Mucosa of rectum (tissue), 2 donors: ENCODE measurements around the gene ATP2C1.
A peak's percentile ranks its signal among the peaks of the same experiment; 100 is the strongest.

Source experiments
- H3K27ac ChIP-seq, 2 donors: one replicate each; pipeline ENCODE4 v1.7.0; 2013; ENCODE audit warnings: inconsistent platforms in 2 of 2, low read depth in 2 of 2, low read length in 2 of 2
- H3K27me3 ChIP-seq, 2 donors: one replicate each; pipeline ENCODE4 v1.7.0; 2013; ENCODE audit warnings: low read length in 2 of 2; ENCODE audit not compliant: control insufficient read depth in 2 of 2, insufficient read depth in 2 of 2
- H3K36me3 ChIP-seq, 2 donors: one replicate each; pipeline ENCODE4 v1.7.0; 2013; ENCODE audit warnings: low read length in 2 of 2; ENCODE audit not compliant: control insufficient read depth in 2 of 2, insufficient read depth in 2 of 2
- H3K4me1 ChIP-seq, 2 donors: one replicate each; pipeline ENCODE4 v1.7.0; 2013; ENCODE audit warnings: low read length in 2 of 2, mild to moderate bottlenecking in 1 of 2; ENCODE audit not compliant: control insufficient read depth in 2 of 2, insufficient read depth in 2 of 2
- H3K4me3 ChIP-seq, 2 donors: one replicate each; pipeline ENCODE4 v1.7.0; 2013; ENCODE audit warnings: low read length in 2 of 2
- H3K9ac ChIP-seq, 2 donors: one replicate each; pipeline ENCODE4 v1.7.0; 2013; ENCODE audit warnings: low read length in 2 of 2, low read depth in 1 of 2, mild to moderate bottlenecking in 1 of 2
- H3K9me3 ChIP-seq, 2 donors: one replicate each; pipeline ENCODE4 v1.7.0; 2013; ENCODE audit warnings: low read length in 2 of 2; ENCODE audit not compliant: control insufficient read depth in 2 of 2
- donor health status: healthy.
- donor health status: Normal muscosa, but diverticular disease.

The ATP2C1 gene

DNA sequence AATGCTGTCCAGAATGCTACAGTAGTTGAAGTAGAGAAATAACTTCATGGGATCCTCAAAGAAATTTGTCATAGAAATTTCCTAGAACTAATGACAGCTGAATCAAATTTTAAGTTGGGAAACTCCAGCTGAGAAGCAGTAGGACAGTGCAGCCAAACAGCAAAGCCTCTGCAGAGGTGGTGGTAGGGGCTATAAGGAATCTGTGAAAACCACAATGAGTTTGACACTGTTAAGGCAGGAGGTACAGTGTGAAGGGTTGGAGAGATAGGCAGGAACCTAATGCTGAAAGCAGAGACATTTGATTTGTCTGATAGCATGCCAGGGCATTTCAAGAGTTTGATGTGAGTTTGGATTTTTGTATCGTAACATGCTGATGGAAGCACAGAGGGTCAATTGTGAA, 110.7 kb downstream of the ATP2C1 start:
- no peak overlapping the region for H3K4me3 ChIP-seq
- no peaks in the 10 kb centered on the region for H3K4me1 ChIP-seq
- H3K27me3 ChIP-seq = no peaks in the 10 kb centered on the region
- H3K9me3 ChIP-seq = no peaks in the 10 kb centered on the region
- H3K36me3 ChIP-seq = peaks cover 10 to 24% of the 10 kb centered on the region in 2 donors
- H3K9ac ChIP-seq = no peak overlapping the region
- H3K27ac ChIP-seq = no peak overlapping the region

DNA sequence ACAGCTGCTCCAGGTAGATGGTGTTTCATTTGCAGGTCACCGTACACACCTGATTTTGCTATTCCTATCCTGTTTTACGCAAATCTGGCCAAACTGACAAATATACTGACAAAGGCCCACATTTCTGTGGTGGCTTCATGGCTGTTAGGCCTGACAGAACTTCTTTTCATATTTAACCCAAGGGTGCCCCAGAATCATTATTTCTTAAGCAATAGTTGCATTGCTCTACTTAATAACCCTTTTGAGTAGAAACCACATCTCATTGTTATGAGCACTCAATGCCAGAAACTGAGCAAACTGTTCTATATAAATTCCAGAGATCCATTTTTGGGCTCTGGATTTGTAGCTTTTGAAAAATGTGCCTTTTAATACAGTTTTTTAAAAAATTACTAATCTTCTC, 113.4 kb downstream of the ATP2C1 start:
- H3K9me3 ChIP-seq = no peaks in the 10 kb centered on the region
- H3K27ac ChIP-seq = no peak overlapping the region
- H3K4me3 ChIP-seq = no peak overlapping the region
- peaks cover 13 to 24% of the 10 kb centered on the region in 2 donors for H3K36me3 ChIP-seq
- H3K27me3 ChIP-seq = no peaks in the 10 kb centered on the region
- no peak overlapping the region for H3K9ac ChIP-seq
- no peaks in the 10 kb centered on the region for H3K4me1 ChIP-seq

DNA sequence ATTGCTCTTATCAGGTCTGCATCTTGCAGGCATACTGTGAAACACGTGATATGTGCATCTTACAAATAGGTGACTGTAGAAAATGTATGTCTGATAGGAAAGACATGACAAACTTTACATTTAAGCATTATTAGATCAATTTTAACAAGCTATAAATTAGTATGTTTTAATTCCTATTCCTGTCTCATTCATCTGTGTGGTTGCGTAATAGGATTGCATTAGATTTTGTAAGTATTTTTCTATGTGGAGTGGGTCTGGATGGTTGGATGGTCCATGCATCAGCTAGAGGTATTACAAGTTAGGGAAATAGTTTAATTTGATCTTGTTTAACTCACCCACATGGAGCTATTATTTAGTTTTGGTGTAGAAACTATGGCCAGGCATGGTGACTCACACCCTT, 113.9 kb downstream of the ATP2C1 start:
- peaks cover 15 to 27% of the 10 kb centered on the region in 2 donors for H3K36me3 ChIP-seq
- H3K4me3 ChIP-seq = no peak overlapping the region
- no peak overlapping the region for H3K9ac ChIP-seq
- no peaks in the 10 kb centered on the region for H3K9me3 ChIP-seq
- H3K27me3 ChIP-seq = no peaks in the 10 kb centered on the region
- no peaks in the 10 kb centered on the region for H3K4me1 ChIP-seq
- no peak overlapping the region for H3K27ac ChIP-seq

DNA sequence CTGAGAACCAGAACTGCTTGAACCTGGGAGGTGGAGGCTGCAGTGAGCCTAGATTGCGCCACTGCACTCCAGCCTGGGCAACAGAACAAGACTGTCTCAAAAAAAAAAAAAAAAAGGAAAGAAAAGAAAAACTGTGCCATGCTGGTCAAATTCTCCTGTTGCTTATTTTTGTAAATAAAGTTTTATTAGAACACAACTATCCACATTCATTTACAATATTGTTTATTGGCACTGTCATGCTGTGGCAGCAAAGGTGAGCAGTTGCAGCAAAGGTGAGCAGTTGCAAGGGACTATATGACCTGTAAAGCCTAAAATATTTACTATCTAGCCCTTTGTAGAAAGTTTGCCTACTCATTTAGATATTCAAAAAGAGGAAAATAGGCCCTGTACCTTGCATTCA, 114.4 kb downstream of the ATP2C1 start:
- H3K27ac ChIP-seq = no peak overlapping the region
- H3K9me3 ChIP-seq = no peaks in the 10 kb centered on the region
- H3K4me1 ChIP-seq = no peaks in the 10 kb centered on the region
- peaks cover 21 to 29% of the 10 kb centered on the region in 2 donors for H3K36me3 ChIP-seq
- no peaks in the 10 kb centered on the region for H3K27me3 ChIP-seq
- H3K9ac ChIP-seq = no peak overlapping the region
- no peak overlapping the region for H3K4me3 ChIP-seq

DNA sequence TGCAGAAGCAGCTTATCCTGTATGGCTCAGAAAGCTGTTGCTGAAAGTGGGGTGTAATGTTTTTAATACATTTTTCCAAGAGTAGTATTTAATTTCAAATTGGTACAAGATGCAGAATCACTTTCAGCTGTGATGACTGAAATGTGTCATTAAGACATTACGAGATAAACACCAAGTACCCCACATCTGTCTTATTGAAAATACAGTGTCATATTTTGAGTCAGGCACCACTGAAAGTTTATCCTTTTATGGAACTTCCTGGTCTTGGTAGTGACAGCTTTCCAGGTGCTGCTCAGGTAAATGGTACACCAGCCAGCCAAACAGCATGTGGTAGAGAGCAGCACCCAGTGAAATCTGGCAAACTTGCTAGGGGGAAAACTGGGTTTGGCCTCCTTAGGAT, 115.8 kb downstream of the ATP2C1 start:
- Histone ChIP-seq H3K9ac (no peak overlapping the region), H3K9me3 (no peaks in the 10 kb centered on the region), H3K36me3 (peaks cover 29% of the 10 kb centered on the region in 2 donors), H3K4me1 (no peaks in the 10 kb centered on the region), H3K4me3 (no peak overlapping the region), H3K27me3 (no peaks in the 10 kb centered on the region), H3K27ac (no peak overlapping the region)

DNA sequence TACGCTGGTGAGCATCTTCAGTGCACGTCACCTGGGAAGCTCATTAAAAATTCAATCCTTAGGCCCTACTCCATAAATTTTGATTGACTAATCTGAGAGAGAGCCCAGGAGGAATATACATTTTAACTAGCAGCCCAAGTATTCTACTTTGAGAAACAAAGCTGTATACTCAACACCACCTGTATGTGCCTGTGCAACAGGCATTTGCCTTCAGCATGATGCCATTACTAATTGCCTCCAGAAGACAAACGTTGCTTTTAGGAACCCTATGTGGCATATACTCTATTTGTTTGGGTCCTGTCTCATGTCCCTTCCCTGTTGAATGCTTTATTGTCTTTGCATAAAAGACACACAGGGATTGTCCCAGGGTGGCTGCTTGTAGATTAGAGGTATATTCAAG, 125.1 kb downstream of the ATP2C1 start:
- Histone ChIP-seq H3K9ac (no peak overlapping the region), H3K9me3 (no peaks in the 10 kb centered on the region), H3K27me3 (no peaks in the 10 kb centered on the region), H3K4me3 (no peak overlapping the region), H3K4me1 (peaks cover 0 to 6% of the 10 kb centered on the region in 2 donors), H3K36me3 (peaks cover 33 to 49% of the 10 kb centered on the region in 2 donors), H3K27ac (no peak overlapping the region)

DNA sequence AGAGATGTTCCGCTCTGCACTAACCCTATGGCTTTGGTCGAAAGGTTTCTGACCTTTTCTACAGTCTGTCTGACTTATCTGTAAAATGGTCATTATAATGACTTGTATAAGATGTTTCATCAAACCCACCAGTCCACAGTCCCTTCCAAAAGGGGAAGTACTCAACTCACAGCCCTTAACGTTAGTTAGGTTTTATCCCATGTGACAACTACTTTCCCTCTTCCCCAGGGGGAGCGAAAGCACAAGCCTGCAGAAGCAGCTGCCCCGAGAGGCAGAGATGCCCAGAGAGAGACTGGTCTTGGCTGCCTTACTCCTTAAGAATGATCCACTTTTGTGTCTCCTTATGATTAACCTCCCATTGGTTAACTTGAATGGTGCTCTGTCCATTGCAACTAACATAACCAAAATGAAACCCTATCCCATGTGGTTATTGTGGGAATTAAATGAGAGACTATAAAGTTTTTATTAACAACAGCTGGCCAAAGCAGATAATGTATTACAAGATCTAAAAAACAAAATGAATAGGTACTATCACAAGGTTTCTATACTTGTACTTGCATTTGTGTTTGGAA, 126.3 kb downstream of the ATP2C1 start:
- Histone ChIP-seq H3K27me3 (no peaks in the 10 kb centered on the region), H3K9me3 (no peaks in the 10 kb centered on the region), H3K4me3 (no peak overlapping the region), H3K9ac (no peak overlapping the region), H3K4me1 (peaks cover 2 to 8% of the 10 kb centered on the region in 2 donors), H3K27ac (no peak overlapping the region), H3K36me3 (peaks cover 21 to 44% of the 10 kb centered on the region in 2 donors)

DNA sequence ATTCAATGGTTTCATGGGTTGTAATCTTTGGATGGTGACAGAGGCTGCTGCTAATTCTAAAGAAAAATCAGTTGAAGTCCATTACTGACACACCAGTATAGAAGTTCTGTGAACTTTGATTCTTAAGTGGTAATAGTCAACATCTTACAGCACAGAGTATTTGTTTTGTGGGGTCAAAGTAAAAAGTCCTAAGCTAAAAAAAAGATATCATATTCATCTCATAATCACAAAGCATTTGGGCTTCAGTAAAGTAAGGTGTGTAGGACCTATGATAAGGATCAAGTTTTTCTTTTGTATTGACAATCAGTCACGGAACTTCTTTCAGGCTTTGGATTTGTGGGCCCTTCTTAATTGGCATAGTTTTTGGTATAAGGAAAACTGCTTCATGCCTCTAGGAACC, 131.7 kb downstream of the ATP2C1 start:
- H3K27ac ChIP-seq = peak overlapping the region; percentile 21 to 48
- H3K4me1 ChIP-seq = peaks cover 4 to 19% of the 10 kb centered on the region in 2 donors
- peak overlapping the region in 1 of 2 donors; percentile 20 for H3K9ac ChIP-seq
- H3K4me3 ChIP-seq = peak overlapping the region; percentile 91 to 94
- H3K27me3 ChIP-seq = no peaks in the 10 kb centered on the region
- H3K9me3 ChIP-seq = no peaks in the 10 kb centered on the region
- H3K36me3 ChIP-seq = peaks cover 6 to 11% of the 10 kb centered on the region in 2 donors

DNA sequence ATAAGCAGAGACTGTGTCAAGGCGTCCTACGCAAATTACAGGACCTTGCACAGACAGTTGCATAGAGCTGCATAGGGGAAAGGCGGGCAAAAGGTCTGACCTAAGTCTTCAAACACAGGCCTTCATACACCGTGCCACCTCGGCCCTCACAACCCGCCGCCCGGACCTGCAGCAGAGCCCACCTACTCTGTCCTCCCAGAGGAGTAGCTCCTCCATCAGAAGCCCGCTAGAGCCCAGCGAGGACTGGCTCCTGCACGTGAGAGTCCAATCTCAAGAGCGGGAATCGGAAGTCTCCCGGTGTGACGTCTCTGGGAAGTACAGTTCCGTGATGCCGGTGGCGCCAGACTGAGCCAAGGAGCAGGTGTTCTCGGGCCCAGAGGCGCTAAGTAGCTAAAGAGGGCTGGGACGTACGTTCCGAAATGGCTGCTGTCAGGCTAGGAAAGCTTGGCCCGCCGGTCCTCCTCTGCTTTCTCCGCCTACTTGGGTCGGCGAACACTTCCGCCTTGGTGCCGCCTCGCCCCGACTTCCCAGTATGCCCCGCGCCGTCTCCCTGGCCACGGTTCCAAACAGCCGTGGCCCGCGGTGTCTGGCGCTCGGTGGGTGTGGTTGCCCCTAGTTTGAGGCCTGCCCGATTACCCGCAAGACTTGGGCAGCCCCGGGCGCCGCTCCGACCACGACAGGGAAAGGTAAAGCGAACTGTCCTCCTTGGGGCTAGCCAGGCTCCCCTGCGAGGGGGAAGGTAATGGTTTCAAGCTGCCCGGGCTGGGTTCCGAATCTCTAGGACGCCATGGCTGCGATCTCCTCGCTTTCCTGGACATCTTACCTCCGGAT, 132.7 kb downstream of the ATP2C1 start, which contains the start of the genes ASTE1 and NEK11:
Gene ASTE1, minus strand, starts transcription at position 505 of the 831 bp plus-strand sequence. CDS start 1,519 bp downstream, outside the sequence.
Gene NEK11, plus strand, starts transcription at position 557 of the 831 bp plus-strand sequence. CDS start 2,832 bp downstream, outside the sequence.
- Histone ChIP-seq H3K9ac (peak within 1 kb of the TSS; percentile 89 to 99), H3K9me3 (no peaks in the 10 kb centered on the region), H3K36me3 (peaks cover 3 to 11% of the 10 kb centered on the region in 2 donors), H3K4me1 (peaks cover 4 to 19% of the 10 kb centered on the region in 2 donors), H3K4me3 (peak within 1 kb of the TSS; percentile 91 to 94), H3K27me3 (no peaks in the 10 kb centered on the region), H3K27ac (peak within 1 kb of the TSS; percentile 89 to 97)

DNA sequence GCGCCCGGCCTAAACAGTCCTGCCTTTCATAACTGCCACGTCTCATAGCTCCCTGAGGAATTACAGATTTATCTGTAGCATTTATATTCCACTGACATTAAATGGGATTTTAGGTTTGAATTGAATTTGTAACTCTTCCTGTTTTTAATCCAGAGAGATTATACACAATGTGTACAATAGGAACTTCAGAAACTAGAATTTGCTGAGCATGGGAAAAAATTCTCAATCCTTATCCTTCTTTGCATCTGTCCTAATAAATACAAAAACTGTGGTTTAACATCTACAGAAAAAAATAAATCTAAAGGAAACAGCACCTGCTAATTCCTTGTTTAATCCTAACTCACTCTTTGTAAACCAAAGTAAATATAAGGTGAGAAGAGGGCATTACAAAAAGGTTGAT, 135.0 kb downstream of the ATP2C1 start:
- H3K27me3 ChIP-seq = no peaks in the 10 kb centered on the region
- H3K36me3 ChIP-seq = peaks cover 0 to 8% of the 10 kb centered on the region in 2 donors
- H3K27ac ChIP-seq = no peak overlapping the region
- no peak overlapping the region for H3K9ac ChIP-seq
- no peaks in the 10 kb centered on the region for H3K9me3 ChIP-seq
- H3K4me1 ChIP-seq = peaks cover 4 to 16% of the 10 kb centered on the region in 2 donors
- H3K4me3 ChIP-seq = no peak overlapping the region
